GM12873 (cell line): ENCODE data around the gene YWHAQ.

Source experiments
- CTCF ChIP-seq: IDR thresholded peaks from 2 replicates; pipeline ENCODE4 v1.5.1; 2012; ENCODE audit warnings: low read depth, mild to moderate bottlenecking, moderate library complexity, low read length, control low read depth; ENCODE audit not compliant: insufficient read depth; ENCODE audit errors: missing control alignments

Gene YWHAQ

GRCh38 chr2:9655441-9656269, 24.9 kb upstream of the YWHAQ start:
- no peak for TF ChIP-seq CTCF

DNA sequence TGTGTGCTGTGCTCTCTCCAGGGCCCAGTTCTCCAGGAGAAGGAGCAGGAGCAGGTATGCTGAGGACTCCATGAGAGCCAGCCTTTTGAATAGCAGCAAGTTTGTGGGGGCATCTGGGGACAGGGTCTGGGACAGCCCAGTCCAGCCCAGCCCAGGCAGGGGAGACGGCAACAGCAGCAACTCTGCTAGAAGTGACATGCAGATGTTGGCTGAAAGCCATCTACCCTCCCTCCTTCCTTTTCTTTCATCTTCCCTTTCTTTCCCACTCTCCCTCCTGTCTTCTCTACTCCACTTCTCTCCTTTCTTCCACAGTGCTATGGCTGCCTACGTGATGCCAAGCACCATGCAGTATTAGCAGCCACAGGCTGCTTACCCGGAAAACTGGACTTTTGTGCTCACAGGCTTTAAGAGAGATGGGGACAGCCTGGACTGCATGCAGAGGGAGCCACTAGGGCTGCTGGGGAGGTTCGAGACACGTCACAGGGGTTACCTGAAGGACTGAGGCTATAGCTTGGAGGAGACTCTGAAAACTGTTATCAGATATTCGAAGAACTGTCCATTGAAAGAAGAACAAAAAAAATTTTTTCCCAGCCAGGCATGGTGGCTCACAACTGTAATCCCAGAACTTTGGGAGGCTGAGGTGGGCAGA, 23.8 kb upstream of the YWHAQ start:
- TF ChIP-seq CTCF, result no peak

DNA sequence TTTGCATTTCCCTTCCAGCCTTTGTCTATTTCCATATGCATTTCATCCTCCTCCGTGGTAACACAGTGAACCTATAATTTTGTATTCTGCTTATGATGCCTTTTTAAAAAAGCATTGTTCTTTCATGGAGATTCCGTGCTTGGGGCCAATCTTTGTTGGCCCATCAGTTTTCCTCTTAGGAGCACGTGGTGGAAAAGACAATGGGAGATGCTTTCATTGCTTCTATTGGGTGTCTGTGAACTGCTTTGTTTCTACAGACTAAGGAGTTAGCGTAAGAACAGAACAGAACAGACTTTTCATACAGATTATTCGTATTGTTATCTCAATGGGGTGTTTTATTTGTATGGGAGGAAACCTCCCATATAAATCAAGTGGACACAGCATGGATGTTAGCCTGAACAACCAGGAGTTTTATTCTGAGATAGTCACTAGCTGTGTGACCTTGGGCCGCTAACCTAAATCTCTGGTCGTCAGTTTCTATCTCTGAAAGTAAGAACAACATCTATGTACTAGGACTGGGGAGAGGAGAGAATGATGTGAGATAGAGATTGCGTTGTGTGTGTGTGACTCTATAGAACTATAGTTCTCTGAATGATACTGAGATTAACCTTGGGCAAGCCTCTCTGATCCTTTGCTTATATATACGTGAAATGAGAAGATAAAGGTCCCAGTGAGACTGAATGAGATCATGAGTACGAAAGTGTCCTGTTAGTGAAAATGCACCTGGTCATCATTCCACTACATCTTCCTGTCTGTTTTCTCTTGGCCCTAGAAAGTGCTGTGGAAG, 22.9 kb upstream of the YWHAQ start:
- TF ChIP-seq CTCF, result no peak

- no peak for TF ChIP-seq CTCF
Observed at GRCh38 chr2:9652898-9653479, 22.2 kb upstream of the YWHAQ start.

DNA sequence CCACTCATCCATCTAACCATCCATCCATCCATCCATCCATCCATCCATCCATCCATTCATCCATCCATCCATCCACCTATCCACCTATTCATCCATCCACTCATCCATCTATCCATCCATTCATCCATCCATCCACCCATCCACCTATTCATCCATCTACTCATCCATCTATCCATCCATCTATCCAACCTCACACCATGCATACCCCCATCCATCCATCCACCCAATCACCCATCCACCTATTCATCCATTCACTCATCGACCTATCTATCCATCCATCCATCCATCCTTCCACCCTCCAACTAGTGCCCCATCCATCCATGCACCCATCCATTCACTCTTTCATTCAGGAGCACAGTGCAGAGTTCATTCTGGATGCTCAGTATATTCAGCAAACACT, 21.5 kb upstream of the YWHAQ start:
- TF ChIP-seq CTCF, result no peak

DNA sequence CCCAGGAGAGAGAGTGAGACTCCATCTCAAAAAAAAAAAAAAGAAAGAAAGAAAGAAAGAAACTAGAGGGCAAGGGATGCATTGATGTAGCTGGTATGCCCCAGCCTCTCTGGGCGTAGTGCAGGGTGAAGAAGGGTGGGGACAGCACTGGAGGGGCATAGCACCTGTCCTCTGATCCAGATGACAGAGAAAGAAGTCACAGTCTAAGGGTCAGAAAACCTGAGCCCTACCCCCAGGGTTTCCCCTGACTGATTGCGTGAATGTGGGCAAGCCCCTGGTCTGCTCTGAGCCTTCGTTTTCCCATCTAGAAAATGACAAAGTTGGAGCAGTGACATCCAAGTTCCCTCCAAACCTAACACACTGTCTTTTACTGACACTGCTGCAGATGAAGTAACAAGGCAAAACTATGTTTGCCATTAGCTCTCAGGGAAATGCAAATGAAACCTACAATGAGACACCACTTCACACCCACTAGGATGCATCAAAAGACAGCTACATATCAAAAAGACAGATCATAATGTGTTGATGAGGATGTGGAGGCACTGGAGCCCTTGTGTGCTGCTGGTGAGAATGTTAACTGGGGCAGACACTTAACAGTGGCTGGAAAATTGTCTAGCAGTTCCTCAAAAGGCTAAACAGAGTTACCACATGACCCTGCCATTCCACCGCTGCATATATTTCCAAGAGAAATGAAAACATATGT, 19.5 kb upstream of the YWHAQ start:
- no peak for TF ChIP-seq CTCF
